HUES48 (cell line): Measurements from ENCODE around the gene KLHDC7B.
"Not testable (repeated sequence)": the region's sequence is repeated elsewhere in the genome, so short reads cannot be mapped to it uniquely, and the experiment has no call there.

Experiments used
- H3K27ac ChIP-seq: one replicate; pipeline ENCODE4 v1.7.0; 2013; ENCODE audit warnings: low read depth, low read length, inconsistent platforms
- H3K27me3 ChIP-seq: 2 replicates; pipeline ENCODE4 v1.6.1; 2013; ENCODE audit warnings: mild to moderate bottlenecking, low read length; ENCODE audit not compliant: control insufficient read depth, insufficient read depth
- H3K36me3 ChIP-seq: 2 replicates; pipeline ENCODE4 v1.6.1; 2013; ENCODE audit warnings: low read length; ENCODE audit not compliant: control insufficient read depth, insufficient read depth
- H3K4me1 ChIP-seq: 2 replicates; pipeline ENCODE4 v1.6.1; 2013; ENCODE audit warnings: mild to moderate bottlenecking, low read length; ENCODE audit not compliant: control insufficient read depth, insufficient read depth
- H3K4me3 ChIP-seq: 2 replicates; pipeline ENCODE4 v1.5.1; 2013; ENCODE audit warnings: mild to moderate bottlenecking, low read depth, low read length
- H3K9ac ChIP-seq: 2 replicates; pipeline ENCODE4 v1.6.1; 2013; ENCODE audit warnings: mild to moderate bottlenecking, low read depth, low read length, moderate library complexity
- H3K9me3 ChIP-seq: 2 replicates; pipeline ENCODE4 v1.6.1; 2013; ENCODE audit warnings: low read length; ENCODE audit not compliant: control insufficient read depth, insufficient read depth

The KLHDC7B gene

GRCh38 chr22:50518606-50519005 is 27.1 kb upstream of the KLHDC7B start:
- no peak overlapping the region for H3K27ac ChIP-seq
- H3K9ac ChIP-seq = no peak overlapping the region
- H3K27me3 ChIP-seq = no peaks in the 10 kb centered on the region
- H3K9me3 ChIP-seq = no peaks in the 10 kb centered on the region
- H3K4me3 ChIP-seq = no peak overlapping the region
- H3K4me1 ChIP-seq = no peaks in the 10 kb centered on the region
- peaks cover 62% of the 10 kb centered on the region for H3K36me3 ChIP-seq

- H3K9me3 ChIP-seq = no peaks in the 10 kb centered on the region
- no peak overlapping the region for H3K4me3 ChIP-seq
- H3K36me3 ChIP-seq = peaks cover 67% of the 10 kb centered on the region
- no peak overlapping the region for H3K27ac ChIP-seq
- H3K9ac ChIP-seq = no peak overlapping the region
- H3K4me1 ChIP-seq = no peaks in the 10 kb centered on the region
- no peaks in the 10 kb centered on the region for H3K27me3 ChIP-seq
These were observed 26.5 kb upstream of the KLHDC7B start for GRCh38 chr22:50519151-50519550.

GRCh38 chr22:50520184-50520583 is 25.5 kb upstream of the KLHDC7B start:
- H3K9me3 ChIP-seq, H3K27me3 ChIP-seq, H3K4me1 ChIP-seq, H3K27ac ChIP-seq, H3K4me3 ChIP-seq, H3K9ac ChIP-seq: not testable (repeated sequence)
- H3K36me3 ChIP-seq = peaks cover 67% of the 10 kb centered on the region

GRCh38 chr22:50520826-50521453 is 24.8 kb upstream of the KLHDC7B start:
- Histone ChIP-seq H3K9ac (no peak overlapping the region), H3K9me3 (no peaks in the 10 kb centered on the region), H3K4me1 (no peaks in the 10 kb centered on the region), H3K27me3 (no peaks in the 10 kb centered on the region), H3K36me3 (peaks cover 67% of the 10 kb centered on the region), H3K27ac (no peak overlapping the region), H3K4me3 (no peak overlapping the region)

- H3K9ac ChIP-seq = no peak overlapping the region
- H3K36me3 ChIP-seq = peaks cover 62% of the 10 kb centered on the region
These were observed 24.0 kb upstream of the KLHDC7B start for GRCh38 chr22:50521710-50522109.

GRCh38 chr22:50522208-50522805 is 23.4 kb upstream of the KLHDC7B start:
- Histone ChIP-seq H3K9ac (no peak overlapping the region), H3K27me3 (peaks cover 7% of the 10 kb centered on the region), H3K36me3 (peaks cover 57% of the 10 kb centered on the region), H3K9me3 (no peaks in the 10 kb centered on the region), H3K4me3 (no peak overlapping the region), H3K27ac (no peak overlapping the region), H3K4me1 (peaks cover 4% of the 10 kb centered on the region; the same call in 1 of the 2 replicates)

More at GRCh38 chr22:50521710-50522109, 24.0 kb upstream of the KLHDC7B start:
- no peak overlapping the region for H3K27ac ChIP-seq
- H3K4me3 ChIP-seq = no peak overlapping the region
- H3K9me3 ChIP-seq = no peaks in the 10 kb centered on the region
- H3K27me3 ChIP-seq = peaks cover 2% of the 10 kb centered on the region; the same call in 1 of the 2 replicates
- no peaks in the 10 kb centered on the region for H3K4me1 ChIP-seq

- Histone ChIP-seq H3K27ac (no peak overlapping the region), H3K27me3 (peaks cover 14% of the 10 kb centered on the region), H3K36me3 (peaks cover 51% of the 10 kb centered on the region), H3K9me3 (no peaks in the 10 kb centered on the region), H3K9ac (no peak overlapping the region), H3K4me3 (no peak overlapping the region), H3K4me1 (peaks cover 4% of the 10 kb centered on the region; the same call in 1 of the 2 replicates)
These were observed 22.8 kb upstream of the KLHDC7B start for GRCh38 chr22:50522806-50523438.

- no peak overlapping the region for H3K4me3 ChIP-seq
- no peak overlapping the region for H3K27ac ChIP-seq
- H3K4me1 ChIP-seq = peaks cover 4% of the 10 kb centered on the region; the same call in 1 of the 2 replicates
- H3K27me3 ChIP-seq = peaks cover 19% of the 10 kb centered on the region
- peaks cover 46% of the 10 kb centered on the region for H3K36me3 ChIP-seq
- H3K9me3 ChIP-seq = no peaks in the 10 kb centered on the region
- H3K9ac ChIP-seq = no peak overlapping the region
These were observed 22.3 kb upstream of the KLHDC7B start for GRCh38 chr22:50523458-50523805.

GRCh38 chr22:50523806-50524675 is 21.7 kb upstream of the KLHDC7B start:
- Histone ChIP-seq H3K4me1 (peaks cover 4% of the 10 kb centered on the region; the same call in 1 of the 2 replicates), H3K27ac (no peak overlapping the region), H3K36me3 (peaks cover 40% of the 10 kb centered on the region), H3K27me3 (peaks cover 25% of the 10 kb centered on the region), H3K9me3 (no peaks in the 10 kb centered on the region), H3K9ac (no peak overlapping the region), H3K4me3 (peak overlapping the region; percentile 87)

- peak overlapping the region; percentile 87 for H3K4me3 ChIP-seq
- peaks cover 4% of the 10 kb centered on the region; the same call in 1 of the 2 replicates for H3K4me1 ChIP-seq
- peaks cover 34% of the 10 kb centered on the region for H3K36me3 ChIP-seq
- H3K9me3 ChIP-seq = no peaks in the 10 kb centered on the region
- peaks cover 31% of the 10 kb centered on the region for H3K27me3 ChIP-seq
- H3K9ac ChIP-seq = peak overlapping the region; percentile 62; the same call in 1 of the 2 replicates
- H3K27ac ChIP-seq = peak overlapping the region; percentile 91
These were observed 21.0 kb upstream of the KLHDC7B start for GRCh38 chr22:50524676-50525103.
